SK-N-SH treated with all-trans-retinoic acid at 6 μM for 48 hours (cell line): ENCODE data around the gene RHBDF2.
"Not testable (repeated sequence)": the region's sequence is repeated elsewhere in the genome, so short reads cannot be mapped to it uniquely, and the experiment has no call there.

Experiments used
- ATAC-seq: fragments of 200-7000 bp; cut with Tn5 transposase; 3 replicates; pipeline ENCODE4 v1.9.1; 2020; ENCODE audit warnings: mild to moderate bottlenecking, moderate library complexity
- ARNTL ChIP-seq: fragments of 450-650 bp; formaldehyde crosslinking; IDR thresholded peaks from 2 replicates; pipeline ENCODE4 v1.5.0; 2020; ENCODE audit warnings: low read depth, mild to moderate bottlenecking, moderate library complexity, borderline replicate concordance
- BACH2 ChIP-seq: fragments of 250-450 bp; sonication (Bioruptor Pico); IDR thresholded peaks from 2 replicates; pipeline ENCODE4 v1.9.0; 2021; ENCODE audit warnings: mild to moderate bottlenecking, borderline replicate concordance
- CSDC2 ChIP-seq: fragments of 250-450 bp; sonication (Bioruptor Pico); IDR thresholded peaks from 2 replicates; pipeline ENCODE4 v1.5.0; 2020; ENCODE audit warnings: mild to moderate bottlenecking, moderate library complexity
- CSRNP3 ChIP-seq: fragments of 250-450 bp; sonication (Bioruptor Pico); IDR thresholded peaks from 2 replicates; pipeline ENCODE4 v1.5.1; 2021; ENCODE audit warnings: mild to moderate bottlenecking, moderate library complexity
- GLIS3 ChIP-seq: fragments of 250-450 bp; sonication (Bioruptor Pico); IDR thresholded peaks from 2 replicates; pipeline ENCODE4 v1.5.0; 2020; ENCODE audit warnings: mild to moderate bottlenecking, moderate library complexity
- ISL1 ChIP-seq: fragments of 250-450 bp; sonication (Bioruptor Pico); IDR thresholded peaks from 2 replicates; pipeline ENCODE4 v2.1.2; 2022; ENCODE audit warnings: mild to moderate bottlenecking, moderate library complexity
- OSR1 ChIP-seq: fragments of 250-450 bp; sonication (Bioruptor Pico); IDR thresholded peaks from 2 replicates; pipeline ENCODE4 v1.8.0; 2022; ENCODE audit warnings: moderate library complexity, mild to moderate bottlenecking, inconsistent platforms
- PATZ1 ChIP-seq: fragments of 250-450 bp; sonication (Bioruptor Pico); IDR thresholded peaks from 2 replicates; pipeline ENCODE4 v1.8.0; 2020; ENCODE audit warnings: mild to moderate bottlenecking, moderate library complexity, borderline replicate concordance
- SNAI2 ChIP-seq: fragments of 250-450 bp; sonication (Bioruptor Pico); IDR thresholded peaks from 2 replicates; pipeline ENCODE4 v1.5.0; 2020; ENCODE audit warnings: mild to moderate bottlenecking, moderate library complexity
- TOX ChIP-seq: fragments of 250-450 bp; sonication (Bioruptor Pico); IDR thresholded peaks from 2 replicates; pipeline ENCODE4 v1.8.0; 2021; ENCODE audit warnings: mild to moderate bottlenecking, moderate library complexity, borderline replicate concordance
- ZC3H10 ChIP-seq: fragments of 250-450 bp; sonication (Bioruptor Pico); IDR thresholded peaks from 2 replicates; pipeline ENCODE4 v1.5.1; 2021; ENCODE audit warnings: mild to moderate bottlenecking, moderate library complexity
- ZFP3 ChIP-seq: fragments of 250-450 bp; sonication (Bioruptor Pico); IDR thresholded peaks from 2 replicates; pipeline ENCODE4 v1.5.0; 2020; ENCODE audit warnings: mild to moderate bottlenecking, moderate library complexity
- ZFP30 ChIP-seq: fragments of 450-650 bp; formaldehyde crosslinking; IDR thresholded peaks from 2 replicates; pipeline ENCODE4 v1.5.0; 2022; ENCODE audit warnings: mild to moderate bottlenecking, moderate library complexity
- ZNF565 ChIP-seq: fragments of 450-650 bp; formaldehyde crosslinking; conservative IDR thresholded peaks from 2 replicates; pipeline ENCODE4 v1.5.0; 2020; ENCODE audit warnings: low read depth, mild to moderate bottlenecking, moderate library complexity
- ZNF70 ChIP-seq: fragments of 450-650 bp; formaldehyde crosslinking; IDR thresholded peaks from 2 replicates; pipeline ENCODE4 v1.5.0; 2020; ENCODE audit warnings: mild to moderate bottlenecking, moderate library complexity
- TF ChIP-seq, protein P1 (sequence below): fragments of 250-450 bp; sonication (Bioruptor Pico); IDR thresholded peaks from 2 replicates; pipeline ENCODE4 v1.8.0; 2021; ENCODE audit warnings: low read depth, mild to moderate bottlenecking, moderate library complexity, borderline replicate concordance
- TF ChIP-seq, protein P2 (sequence below): fragments of 250-450 bp; sonication (Bioruptor Pico); IDR thresholded peaks from 2 replicates; pipeline ENCODE4 v1.5.1; 2020; ENCODE audit warnings: low read depth, mild to moderate bottlenecking, moderate library complexity

The RHBDF2 gene

GRCh38 chr17:76535788-76536510 lies 34.7 kb upstream of the RHBDF2 start:
- no peak for ATAC-seq
- no peak for TF ChIP-seq ZC3H10
- TF ChIP-seq BACH2 (CRISPR knock-in tag) = no peak
- TF ChIP-seq, all 23 proteins: peak for 0

DNA sequence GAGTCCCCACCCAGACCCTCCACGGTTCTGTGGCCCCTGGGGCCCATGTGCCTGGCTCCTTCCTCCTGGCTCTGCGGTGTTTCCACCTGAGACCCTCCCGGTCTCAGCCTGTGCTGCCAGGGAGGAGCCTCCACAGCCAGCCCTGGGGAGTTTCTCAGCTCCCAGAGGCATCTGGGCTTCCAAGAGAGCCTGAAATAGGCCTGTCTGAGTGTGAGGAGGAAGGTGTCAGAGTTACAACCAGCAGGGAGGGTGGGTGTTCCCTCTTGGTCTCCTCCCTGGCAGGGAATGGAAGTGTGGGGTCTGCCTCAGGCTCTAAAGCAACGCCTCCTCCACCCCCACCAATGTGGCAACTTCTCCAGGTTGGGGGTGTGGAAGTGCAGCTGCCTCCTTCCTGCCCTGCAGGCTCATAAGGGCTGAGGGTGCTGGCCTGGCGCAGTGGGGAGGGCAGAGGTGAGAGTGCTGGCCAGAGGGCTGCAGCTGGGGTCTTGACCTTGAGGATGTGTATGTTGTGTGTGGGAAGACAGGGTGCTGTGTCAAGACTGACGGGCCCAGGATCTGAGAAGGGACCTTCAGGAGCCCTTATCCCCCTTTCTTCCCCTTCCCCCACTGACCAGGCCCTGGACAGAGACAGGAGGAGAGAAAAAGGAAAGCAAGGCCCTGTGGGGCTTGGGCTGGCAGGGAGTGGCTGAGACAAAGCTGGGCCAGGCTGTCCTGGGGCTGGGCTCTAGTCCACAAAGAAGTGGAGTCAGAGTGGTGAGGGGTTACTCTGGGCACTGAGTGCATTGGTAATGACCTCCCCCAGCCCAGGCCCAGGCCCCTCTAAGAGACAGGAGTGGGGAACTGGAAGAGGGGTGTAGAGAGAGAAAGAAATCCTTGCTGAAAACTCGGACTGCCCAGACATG lies 33.9 kb upstream of the RHBDF2 start:
- no peak for TF ChIP-seq ZNF70
- no peak for TF ChIP-seq GLIS3 (CRISPR knock-in tag)
- no peak for TF ChIP-seq ZC3H10
- TF ChIP-seq ZNF565 (CRISPR knock-in tag) = no peak
- TF ChIP-seq ZFP30 (CRISPR knock-in tag) = no peak
- TF ChIP-seq OSR1 = no peak
- no peak for TF ChIP-seq PATZ1 (CRISPR knock-in tag)
- TF ChIP-seq TOX = no peak
- no peak for TF ChIP-seq ARNTL (CRISPR knock-in tag)
- TF ChIP-seq, protein P1, sequence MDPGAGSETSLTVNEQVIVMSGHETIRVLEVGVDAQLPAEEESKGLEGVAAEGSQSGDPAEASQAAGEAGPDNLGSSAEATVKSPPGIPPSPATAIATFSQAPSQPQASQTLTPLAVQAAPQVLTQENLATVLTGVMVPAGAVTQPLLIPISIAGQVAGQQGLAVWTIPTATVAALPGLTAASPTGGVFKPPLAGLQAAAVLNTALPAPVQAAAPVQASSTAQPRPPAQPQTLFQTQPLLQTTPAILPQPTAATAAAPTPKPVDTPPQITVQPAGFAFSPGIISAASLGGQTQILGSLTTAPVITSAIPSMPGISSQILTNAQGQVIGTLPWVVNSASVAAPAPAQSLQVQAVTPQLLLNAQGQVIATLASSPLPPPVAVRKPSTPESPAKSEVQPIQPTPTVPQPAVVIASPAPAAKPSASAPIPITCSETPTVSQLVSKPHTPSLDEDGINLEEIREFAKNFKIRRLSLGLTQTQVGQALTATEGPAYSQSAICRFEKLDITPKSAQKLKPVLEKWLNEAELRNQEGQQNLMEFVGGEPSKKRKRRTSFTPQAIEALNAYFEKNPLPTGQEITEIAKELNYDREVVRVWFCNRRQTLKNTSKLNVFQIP (CRISPR knock-in tag) = no peak
- no peak for TF ChIP-seq CSDC2 (CRISPR knock-in tag)
- TF ChIP-seq SNAI2 (CRISPR knock-in tag) = no peak
- no peak for ATAC-seq

DNA sequence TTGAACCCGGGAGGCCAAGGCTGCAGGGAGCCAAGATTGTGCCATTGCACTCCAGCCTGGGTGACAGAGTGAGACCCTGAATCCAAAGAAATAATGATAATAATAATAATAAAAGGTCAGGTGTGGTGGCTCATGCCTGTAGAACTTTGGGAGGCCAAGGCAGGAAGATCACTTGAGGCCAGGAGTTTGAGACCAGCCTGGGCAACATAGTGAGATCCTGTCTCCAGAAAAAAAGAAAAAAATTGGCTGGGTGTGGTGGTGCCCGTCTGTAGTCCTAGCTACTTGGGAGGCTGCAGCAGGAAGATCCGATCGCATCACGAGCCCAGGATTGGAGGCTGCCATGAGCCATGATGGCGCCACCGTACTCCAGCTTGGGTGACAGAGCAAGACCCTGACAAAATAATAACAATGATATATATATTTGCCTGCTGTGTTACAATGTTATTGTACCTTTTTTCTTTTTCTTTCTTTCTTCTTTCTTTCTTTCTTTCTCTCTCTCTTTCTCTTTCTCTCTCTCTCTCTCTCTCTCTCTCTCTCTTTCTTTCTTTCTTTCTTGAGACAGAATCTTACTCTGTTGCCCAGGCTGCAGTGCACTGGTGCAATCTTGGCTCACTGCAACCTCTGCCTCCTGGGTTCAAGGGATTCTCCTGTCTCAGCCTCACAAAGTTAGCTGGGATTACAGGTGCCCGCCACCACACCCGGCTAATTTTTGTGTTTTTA lies 32.6 kb upstream of the RHBDF2 start:
- not testable (repeated sequence) for ATAC-seq

DNA sequence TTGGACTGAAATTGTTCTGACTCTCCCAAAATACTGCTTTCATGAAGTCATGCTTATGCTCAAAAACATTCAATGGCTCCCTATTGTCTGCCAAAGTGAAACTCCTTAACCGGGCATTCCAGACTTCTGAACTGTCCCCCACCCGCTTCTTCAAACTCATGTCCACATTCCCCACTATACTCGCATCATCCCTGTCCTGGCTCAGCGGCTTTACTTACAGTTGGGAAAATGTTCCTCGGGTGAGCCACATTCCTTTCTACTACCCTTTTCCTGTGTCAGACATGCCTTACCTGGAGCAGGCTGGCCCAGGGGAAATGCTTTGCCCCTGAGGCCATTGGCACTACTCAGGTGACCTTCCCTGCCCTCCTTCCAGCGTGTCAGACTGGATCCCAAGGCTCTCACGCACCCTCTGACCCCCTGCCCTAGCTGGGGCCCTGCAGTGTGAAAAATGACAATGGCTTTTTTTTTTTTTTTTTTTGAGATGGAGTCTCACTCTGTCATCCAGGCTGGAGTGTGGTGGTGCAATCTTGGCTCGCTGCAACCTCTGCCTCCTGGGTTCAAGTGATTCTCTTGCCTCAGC lies 30.9 kb upstream of the RHBDF2 start:
- TF ChIP-seq OSR1 (no peak), ZC3H10 (no peak)
- TF ChIP-seq, protein P2, sequence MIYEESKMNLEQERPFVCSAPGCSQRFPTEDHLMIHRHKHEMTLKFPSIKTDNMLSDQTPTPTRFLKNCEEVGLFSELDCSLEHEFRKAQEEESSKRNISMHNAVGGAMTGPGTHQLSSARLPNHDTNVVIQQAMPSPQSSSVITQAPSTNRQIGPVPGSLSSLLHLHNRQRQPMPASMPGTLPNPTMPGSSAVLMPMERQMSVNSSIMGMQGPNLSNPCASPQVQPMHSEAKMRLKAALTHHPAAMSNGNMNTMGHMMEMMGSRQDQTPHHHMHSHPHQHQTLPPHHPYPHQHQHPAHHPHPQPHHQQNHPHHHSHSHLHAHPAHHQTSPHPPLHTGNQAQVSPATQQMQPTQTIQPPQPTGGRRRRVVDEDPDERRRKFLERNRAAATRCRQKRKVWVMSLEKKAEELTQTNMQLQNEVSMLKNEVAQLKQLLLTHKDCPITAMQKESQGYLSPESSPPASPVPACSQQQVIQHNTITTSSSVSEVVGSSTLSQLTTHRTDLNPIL (CRISPR knock-in tag) = no peak
- no peak for ATAC-seq

DNA sequence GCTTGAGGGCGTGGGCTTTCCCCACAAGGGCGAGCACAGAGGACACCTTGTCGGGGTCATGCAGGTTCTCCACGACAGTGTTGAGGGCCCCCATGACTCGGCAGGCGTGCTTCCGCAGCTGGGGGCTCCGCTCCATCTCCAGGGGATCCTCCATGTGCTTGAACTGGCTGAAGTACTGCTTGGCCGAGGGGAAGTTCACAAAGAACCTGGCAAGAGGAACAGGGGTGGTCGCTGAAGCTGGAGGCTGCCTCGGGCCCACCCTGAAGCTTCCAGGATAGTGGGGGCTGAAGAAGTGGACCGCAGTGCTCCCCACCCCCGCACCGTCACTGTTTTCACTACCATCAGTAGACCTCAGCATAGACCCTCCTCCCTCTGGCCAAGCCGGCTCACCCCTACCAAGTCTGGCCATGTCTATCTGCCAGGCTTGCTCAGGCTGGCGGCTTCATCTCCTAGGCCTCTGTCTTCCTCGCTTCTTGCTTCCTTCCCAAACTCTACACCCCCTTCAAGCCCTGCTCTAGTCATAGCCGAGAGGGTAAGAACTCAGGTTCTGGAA lies 30.3 kb upstream of the RHBDF2 start:
- no peak for TF ChIP-seq ZFP3 (CRISPR knock-in tag)
- TF ChIP-seq ZFP30 (CRISPR knock-in tag) = no peak
- TF ChIP-seq CSRNP3 (CRISPR knock-in tag) = no peak
- no peak for TF ChIP-seq ZC3H10
- TF ChIP-seq ISL1 (CRISPR knock-in tag) = no peak
- ATAC-seq = no peak
